Endothelial cell of umbilical vein (primary cell): ENCODE results near the gene CEP57L1. TPM values are rescaled to one million over a fixed set of nuclear protein-coding genes. Genes with fewer than 3 reads are reported as not detected.

Source experiments
- BruUV-seq: library from RNA; stranded (reverse); fragments of 400-500 nt; replicated peaks from 2 replicates; lab custom pipeline; 2021; lab: Mats Ljungman, UMichigan
- CTCF ChIA-PET: fragments of 300-600, 350-600 bp; sonication (Branson Sonifier 250); formaldehyde crosslinking; loops from one replicate; lab custom pipeline; 2021; ENCODE audit warnings: antibody characterized with exemption, inconsistent platforms; lab: Charles Lee
- POLR2A ChIA-PET: fragments of 300-600, 350-600 bp; sonication (Branson Sonifier 250); formaldehyde crosslinking; loops from one replicate; lab custom pipeline; 2021; ENCODE audit warnings: antibody characterized with exemption, inconsistent platforms; lab: Charles Lee
- DNase-seq: peaks from one replicate; pipeline ENCODE4 v3.0.0-alpha.2; 2011; ENCODE audit warnings: low read depth, low spot score
- FAIRE-seq: peaks from 2 replicates; lab custom pipeline; 2011; peaks lifted over from hg19 to GRCh38; lab: Jason Lieb, UNC
- H2AFZ ChIP-seq: 2 replicates; pipeline ENCODE4 v1.6.0; 2012; ENCODE audit warnings: low read depth, low read length, control low read depth, inconsistent platforms
- H3K27ac ChIP-seq: 2 replicates; pipeline ENCODE4 v1.5.1; 2011; ENCODE audit warnings: low read depth, mild to moderate bottlenecking, control low read depth, low read length, moderate library complexity; ENCODE audit not compliant: insufficient read depth
- H3K27me3 ChIP-seq, 2 experiments: 2 replicates each; pipeline versions ENCODE4 v1.6.0 to v1.6.1; 2011; ENCODE audit warnings: low read length in 2 of 2, mixed read lengths in 1 of 2; ENCODE audit not compliant: control insufficient read depth in 2 of 2, insufficient read depth in 2 of 2
- H3K36me3 ChIP-seq, 2 experiments: 2 replicates in 1 of 2; 3 replicates in 1 of 2; pipeline ENCODE4 v1.5.1; 2011; ENCODE audit warnings: low read length in 2 of 2, mild to moderate bottlenecking in 1 of 2, moderate library complexity in 1 of 2; ENCODE audit not compliant: control insufficient read depth in 2 of 2, insufficient read depth in 2 of 2; ENCODE audit errors: extremely low read depth in 1 of 2
- H3K4me1 ChIP-seq: 3 replicates; pipeline ENCODE4 v1.5.1; 2011; ENCODE audit warnings: mild to moderate bottlenecking, low read length; ENCODE audit not compliant: control insufficient read depth, insufficient read depth; ENCODE audit errors: extremely low read depth
- H3K4me2 ChIP-seq: 2 replicates; pipeline ENCODE4 v1.6.1; 2011; ENCODE audit warnings: low read length, control low read depth, mixed read lengths; ENCODE audit not compliant: insufficient read depth
- H3K4me3 ChIP-seq, 3 experiments: fragments of 200-600 bp in 1 of 3; sonication (generic), shearing (Covaris generic) in 1 of 3; replicated peaks in 1 of 3; 2 replicates each; pipeline ENCODE4 v1.5.1; 2011 to 2016; ENCODE audit warnings: control low read depth in 3 of 3, low read length in 3 of 3, mild to moderate bottlenecking in 2 of 3, inconsistent platforms in 1 of 3, low read depth in 1 of 3, moderate library complexity in 1 of 3; ENCODE audit not compliant: insufficient read depth in 1 of 3
- H3K79me2 ChIP-seq: 2 replicates; pipeline ENCODE4 v1.6.0; 2012; ENCODE audit warnings: low read length, inconsistent platforms; ENCODE audit not compliant: control insufficient read depth, insufficient read depth
- H3K9ac ChIP-seq: replicated peaks from 2 replicates; pipeline ENCODE3; 2011; ENCODE audit warnings: low read length, control low read depth; ENCODE audit not compliant: insufficient read depth; ENCODE audit errors: extremely low read depth
- H3K9me1 ChIP-seq: replicated peaks from 3 replicates; pipeline ENCODE4 v1.6.0; 2011; ENCODE audit warnings: mild to moderate bottlenecking, low read length; ENCODE audit not compliant: control insufficient read depth, insufficient read depth; ENCODE audit errors: extremely low read depth
- H3K9me3 ChIP-seq: replicated peaks from 2 replicates; pipeline ENCODE4 v1.5.1; 2012; ENCODE audit warnings: low read length, inconsistent platforms; ENCODE audit not compliant: control insufficient read depth, insufficient read depth
- H4K20me1 ChIP-seq: replicated peaks from 2 replicates; pipeline ENCODE3; 2011; ENCODE audit warnings: mild to moderate bottlenecking, low read length; ENCODE audit not compliant: control insufficient read depth, insufficient read depth; ENCODE audit errors: extremely low read depth
- CTCF ChIP-seq, 2 donors: IDR thresholded peaks; 1 replicate in 1 of 2; 2 replicates in 1 of 2; pipeline ENCODE4 v1.5.1; 2011; ENCODE audit warnings: low read length in 2 of 2, mild to moderate bottlenecking in 2 of 2, moderate library complexity in 2 of 2, control low read depth in 1 of 2, inconsistent platforms in 1 of 2, low read depth in 1 of 2; ENCODE audit not compliant: insufficient read depth in 1 of 2; ENCODE audit errors: extremely low read depth in 1 of 2
- EZH2 ChIP-seq: IDR thresholded peaks from 2 replicates; pipeline ENCODE4 v1.6.1; 2012; ENCODE audit warnings: borderline replicate concordance, low read depth, mild to moderate bottlenecking, moderate library complexity, low read length, inconsistent platforms; ENCODE audit not compliant: severe bottlenecking
- FOS ChIP-seq: IDR thresholded peaks from 2 replicates; pipeline ENCODE4 v1.6.1; 2011; ENCODE audit warnings: mild to moderate bottlenecking, low read length, moderate library complexity, borderline replicate concordance; ENCODE audit not compliant: insufficient read depth
- GATA2 ChIP-seq: IDR thresholded peaks from 2 replicates; pipeline ENCODE4 v1.7.0; 2011; ENCODE audit warnings: low read depth, mild to moderate bottlenecking, moderate library complexity, mixed read lengths, low read length; ENCODE audit not compliant: insufficient read length, insufficient read depth
- JUN ChIP-seq: IDR thresholded peaks from 2 replicates; pipeline ENCODE4 v1.6.1; 2011; ENCODE audit warnings: borderline replicate concordance, low read depth; ENCODE audit not compliant: insufficient read length, insufficient read depth
- MAX ChIP-seq: IDR thresholded peaks from 2 replicates; pipeline ENCODE4 v1.6.1; 2011; ENCODE audit not compliant: insufficient read depth, insufficient read length
- MYC ChIP-seq: IDR thresholded peaks from one replicate; pipeline ENCODE4 v1.6.1; 2011; ENCODE audit warnings: mild to moderate bottlenecking, low read depth, low read length
- POLR2A ChIP-seq: IDR thresholded peaks from 2 replicates; pipeline ENCODE4 v1.6.1; 2012; ENCODE audit warnings: low read depth, mild to moderate bottlenecking, control low read depth, low read length
- POLR2AphosphoS5 ChIP-seq: IDR thresholded peaks from 2 replicates; pipeline ENCODE4 v1.6.1; 2012; ENCODE audit warnings: low read depth, mild to moderate bottlenecking, control low read depth, low read length, moderate library complexity; ENCODE audit not compliant: insufficient read depth
- dilution Hi-C: fragments of 300-500 bp; cut with MboI; formaldehyde crosslinking; loops from one replicate; pipeline ENCODE4 v1.15.0; 2019; ENCODE audit warnings: low sequenced_read_pairs; ENCODE audit not compliant: extremely low pct_ligation_motif_present
- intact Hi-C: fragments of 100-400 bp; cut with micrococcal nuclease; formaldehyde crosslinking; loops from one replicate; pipeline ENCODE4 v1.10.0; 2022
- polyA plus RNA-seq, 4 experiments: library from polyadenylated mRNA; depleted of rRNA in 3 of 4; stranded (reverse) in 3 of 4; unstranded in 1 of 4; fragments of >200 nt; gene quantifications; 2 replicates each; pipeline versions ENCODE4 v1.2.1 to v1.2.3, GENCODE V29; 2011 to 2012; ENCODE audit warnings: missing spikeins in 1 of 4
- total RNA-seq: library from RNA; stranded (reverse); gene quantifications from 2 replicates; pipeline ENCODE4 v1.2.3, GENCODE V29; 2021

The CEP57L1 gene
- total and polyA plus RNA-seq, 2 donors (not counting 3 experiments of a cell fraction or from before 2014, with no cell fraction given): 7.8 to 20.9 TPM

- Histone ChIP-seq H3K4me1 (no peaks in the 10 kb centered on the region), H3K4me3 (no peak overlapping the region), H2AFZ (no peak overlapping the region), H3K36me3 (no peaks in the 10 kb centered on the region), H3K27me3 (peaks cover 28 to 45% of the 10 kb centered on the region in 2 experiments), H3K9me1 (no peaks in the 10 kb centered on the region), H4K20me1 (no peaks in the 10 kb centered on the region), H3K9ac (no peak overlapping the region), H3K79me2 (no peaks in the 10 kb centered on the region), H3K9me3 (no peaks in the 10 kb centered on the region), H3K27ac (no peak overlapping the region), H3K4me2 (no peak overlapping the region)
- BruUV-seq: no TSS peak
- no peak for FAIRE-seq
- no peak for DNase-seq
- ChIA-PET POLR2A (no interaction called here), CTCF (interaction anchor here (2.8 to 3.7 kb wide), 2 partner anchors 199 to 206 kb away, joined by 7 to 90 read pairs; partner anchors contain the start of gene CD164)
- intact Hi-C loops: loop anchor here (2.0 to 10.0 kb wide), 2 partner anchors 255 to 509 kb away; partner anchors contain the start of genes AK9, FIG4, PPIL6 and SMPD2
- dilution Hi-C loops: no loop called here
- TF ChIP-seq EZH2: no peak
- TF ChIP-seq JUN: no peak
- no peak for TF ChIP-seq CTCF (IDR thresholded peaks at IDR 0.05; ENCODE audit: extremely low read depth in 1 of 2, insufficient read depth in 1 of 2, low read depth in 1 of 2, low read length in 2 of 2)
- no peak for TF ChIP-seq FOS
- no peak for TF ChIP-seq POLR2AphosphoS5
- no peak for TF ChIP-seq GATA2
- TF ChIP-seq POLR2A: no peak
- TF ChIP-seq MYC: no peak
- no peak for TF ChIP-seq MAX
Observed at GRCh38 chr6:109186012-109186411, 90.7 kb downstream of the CEP57L1 start.
